ENCODE results near the gene LY6G6C. TPM values are rescaled to one million over a fixed set of nuclear protein-coding genes. Genes with fewer than 3 reads are reported as not detected.

Gene LY6G6C
- total and polyA plus RNA-seq, 2 of the 13 experiments (the other 11 are each of a cell fraction or from before 2014, with no cell fraction given) = 0.15 TPM; not detected in 1

DNA sequence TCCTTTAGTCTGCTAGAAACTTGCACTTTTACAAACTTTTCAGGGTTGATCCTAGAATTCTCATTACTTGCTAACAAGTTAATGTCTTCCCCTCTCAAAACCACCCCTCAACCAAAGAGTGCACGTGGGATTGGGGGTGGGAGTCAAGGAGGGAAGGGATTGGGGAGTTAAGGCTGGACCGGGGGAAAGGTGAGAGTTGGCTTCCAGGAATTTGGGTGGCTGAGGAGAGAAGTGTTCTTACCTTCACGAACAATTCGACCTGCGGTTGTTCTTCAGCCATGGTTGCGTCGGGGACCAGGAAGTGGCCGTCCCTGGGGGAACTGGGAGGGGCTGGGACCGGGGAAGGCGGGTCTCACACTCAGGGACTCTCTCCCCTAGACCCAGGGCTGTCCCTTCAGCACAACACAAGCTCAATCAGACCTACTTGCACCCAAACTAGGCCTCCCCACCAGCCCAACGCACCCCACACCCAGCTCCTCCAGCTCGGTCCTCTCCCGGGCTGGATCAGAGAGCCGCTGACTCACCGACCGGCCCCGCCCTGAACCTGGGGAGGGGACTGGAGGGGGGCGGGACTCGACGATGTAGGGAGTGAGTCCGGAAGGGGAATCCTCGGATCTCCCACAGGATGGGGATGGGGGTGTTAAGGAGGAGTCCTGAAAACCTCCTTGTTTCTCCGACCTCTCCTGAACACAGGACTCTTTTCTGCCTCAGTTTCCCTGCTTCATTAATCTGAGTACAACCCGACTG, 14.6 kb upstream of the LY6G6C start, which contains the start of gene CLIC1 (continued):
- no peak for TF ChIP-seq EED (CRISPR knock-in tag; IDR thresholded peaks at IDR 0.05)
- no peak for TF ChIP-seq TBP (CRISPR knock-in tag; IDR thresholded peaks at IDR 0.05)
- 0 out of 2 replicates have a peak, but pooled peaks have one; percentile 61 for TF ChIP-seq ZNF501 (CRISPR knock-in tag; IDR thresholded peaks at IDR 0.05)
- no peak for TF ChIP-seq ZNF136 (CRISPR knock-in tag; IDR thresholded peaks at IDR 0.05; ENCODE audit: low read depth)
- 0 out of 2 replicates have a peak, but pooled peaks have one; percentile 75 for TF ChIP-seq ZNF761 (CRISPR knock-in tag; conservative IDR thresholded peaks at IDR 0.05)
- TF ChIP-seq, protein P1, sequence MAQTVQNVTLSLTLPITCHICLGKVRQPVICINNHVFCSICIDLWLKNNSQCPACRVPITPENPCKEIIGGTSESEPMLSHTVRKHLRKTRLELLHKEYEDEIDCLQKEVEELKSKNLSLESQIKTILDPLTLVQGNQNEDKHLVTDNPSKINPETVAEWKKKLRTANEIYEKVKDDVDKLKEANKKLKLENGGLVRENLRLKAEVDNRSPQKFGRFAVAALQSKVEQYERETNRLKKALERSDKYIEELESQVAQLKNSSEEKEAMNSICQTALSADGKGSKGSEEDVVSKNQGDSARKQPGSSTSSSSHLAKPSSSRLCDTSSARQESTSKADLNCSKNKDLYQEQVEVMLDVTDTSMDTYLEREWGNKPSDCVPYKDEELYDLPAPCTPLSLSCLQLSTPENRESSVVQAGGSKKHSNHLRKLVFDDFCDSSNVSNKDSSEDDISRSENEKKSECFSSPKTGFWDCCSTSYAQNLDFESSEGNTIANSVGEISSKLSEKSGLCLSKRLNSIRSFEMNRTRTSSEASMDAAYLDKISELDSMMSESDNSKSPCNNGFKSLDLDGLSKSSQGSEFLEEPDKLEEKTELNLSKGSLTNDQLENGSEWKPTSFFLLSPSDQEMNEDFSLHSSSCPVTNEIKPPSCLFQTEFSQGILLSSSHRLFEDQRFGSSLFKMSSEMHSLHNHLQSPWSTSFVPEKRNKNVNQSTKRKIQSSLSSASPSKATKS (CRISPR knock-in tag; IDR thresholded peaks at IDR 0.05) = no peak
- peak; percentile 34; the same call in 1 of the 2 replicates for TF ChIP-seq ZNF3 (CRISPR knock-in tag; IDR thresholded peaks at IDR 0.05)
- peak; percentile 90 for TF ChIP-seq JUND (CRISPR knock-in tag; IDR thresholded peaks at IDR 0.05)
- no peak for TF ChIP-seq PHF5A (CRISPR knock-in tag; IDR thresholded peaks at IDR 0.05; ENCODE audit: low read depth, unreplicated experiment)
- TF ChIP-seq KLF9 (CRISPR knock-in tag; IDR thresholded peaks at IDR 0.05; ENCODE audit: low read depth) = peak; percentile 53
- TF ChIP-seq NR2F6 (IDR thresholded peaks at IDR 0.05) = no peak; the same call in 1 of the 2 replicates
- 0 out of 2 replicates have a peak, but pooled peaks have one; percentile 28 for TF ChIP-seq NR2F6 (CRISPR knock-in tag; IDR thresholded peaks at IDR 0.05)
- TF ChIP-seq ZNF224 (CRISPR knock-in tag; IDR thresholded peaks at IDR 0.05) = peak; percentile 69; the same call in 1 of the 2 replicates
- TF ChIP-seq, protein P2, sequence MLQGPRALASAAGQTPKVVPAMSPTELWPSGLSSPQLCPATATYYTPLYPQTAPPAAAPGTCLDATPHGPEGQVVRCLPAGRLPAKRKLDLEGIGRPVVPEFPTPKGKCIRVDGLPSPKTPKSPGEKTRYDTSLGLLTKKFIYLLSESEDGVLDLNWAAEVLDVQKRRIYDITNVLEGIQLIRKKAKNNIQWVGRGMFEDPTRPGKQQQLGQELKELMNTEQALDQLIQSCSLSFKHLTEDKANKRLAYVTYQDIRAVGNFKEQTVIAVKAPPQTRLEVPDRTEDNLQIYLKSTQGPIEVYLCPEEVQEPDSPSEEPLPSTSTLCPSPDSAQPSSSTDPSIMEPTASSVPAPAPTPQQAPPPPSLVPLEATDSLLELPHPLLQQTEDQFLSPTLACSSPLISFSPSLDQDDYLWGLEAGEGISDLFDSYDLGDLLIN (CRISPR knock-in tag; IDR thresholded peaks at IDR 0.05; ENCODE audit: borderline replicate concordance) = no peak
- TF ChIP-seq ZFP37 (CRISPR knock-in tag; IDR thresholded peaks at IDR 0.05; ENCODE audit: borderline replicate concordance) = peak; percentile 22; the same call in 1 of the 2 replicates
- peak; percentile 69 for TF ChIP-seq ZNF891 (CRISPR knock-in tag; IDR thresholded peaks at IDR 0.05)
- TF ChIP-seq ZNF816 (CRISPR knock-in tag; IDR thresholded peaks at IDR 0.05; ENCODE audit: borderline replicate concordance) = peak; percentile 51; the same call in 1 of the 2 replicates
- TF ChIP-seq, protein P3, sequence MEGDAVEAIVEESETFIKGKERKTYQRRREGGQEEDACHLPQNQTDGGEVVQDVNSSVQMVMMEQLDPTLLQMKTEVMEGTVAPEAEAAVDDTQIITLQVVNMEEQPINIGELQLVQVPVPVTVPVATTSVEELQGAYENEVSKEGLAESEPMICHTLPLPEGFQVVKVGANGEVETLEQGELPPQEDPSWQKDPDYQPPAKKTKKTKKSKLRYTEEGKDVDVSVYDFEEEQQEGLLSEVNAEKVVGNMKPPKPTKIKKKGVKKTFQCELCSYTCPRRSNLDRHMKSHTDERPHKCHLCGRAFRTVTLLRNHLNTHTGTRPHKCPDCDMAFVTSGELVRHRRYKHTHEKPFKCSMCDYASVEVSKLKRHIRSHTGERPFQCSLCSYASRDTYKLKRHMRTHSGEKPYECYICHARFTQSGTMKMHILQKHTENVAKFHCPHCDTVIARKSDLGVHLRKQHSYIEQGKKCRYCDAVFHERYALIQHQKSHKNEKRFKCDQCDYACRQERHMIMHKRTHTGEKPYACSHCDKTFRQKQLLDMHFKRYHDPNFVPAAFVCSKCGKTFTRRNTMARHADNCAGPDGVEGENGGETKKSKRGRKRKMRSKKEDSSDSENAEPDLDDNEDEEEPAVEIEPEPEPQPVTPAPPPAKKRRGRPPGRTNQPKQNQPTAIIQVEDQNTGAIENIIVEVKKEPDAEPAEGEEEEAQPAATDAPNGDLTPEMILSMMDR (CRISPR knock-in tag; IDR thresholded peaks at IDR 0.05) = no peak
- 0 out of 2 replicates have a peak, but pooled peaks have one; percentile 72 for TF ChIP-seq HOXA9 (CRISPR knock-in tag; IDR thresholded peaks at IDR 0.05; ENCODE audit: borderline replicate concordance)
- TF ChIP-seq PRPF4 (IDR thresholded peaks at IDR 0.05; ENCODE audit: low read depth, low read length, poor library complexity, severe bottlenecking) = no peak
- no peak; the same call in 1 of the 2 replicates for TF ChIP-seq ZNF143 (CRISPR knock-in tag; IDR thresholded peaks at IDR 0.05)
- TF ChIP-seq HDAC1 (CRISPR knock-in tag; IDR thresholded peaks at IDR 0.05) = peak; percentile 75; the same call in 1 of the 2 replicates
- no peak for TF ChIP-seq WIZ (CRISPR knock-in tag; IDR thresholded peaks at IDR 0.05)
- peak; percentile 94 for TF ChIP-seq ETV5 (CRISPR knock-in tag; IDR thresholded peaks at IDR 0.05; ENCODE audit: borderline replicate concordance)
- TF ChIP-seq GTF2F1 (IDR thresholded peaks at IDR 0.05; ENCODE audit: low read length) = peak; percentile 80; the same call in 1 of the 2 replicates
- no peak for TF ChIP-seq ZFP36L2 (CRISPR knock-in tag; IDR thresholded peaks at IDR 0.05)
- peak; percentile 91 for TF ChIP-seq KDM2A (CRISPR knock-in tag; IDR thresholded peaks at IDR 0.05; ENCODE audit: borderline replicate concordance, low read depth)

All from HepG2 (cell line).